GM19328 (cell line): ENCODE measurements around the gene AQP10.
"Not testable (repeated sequence)": the region's sequence is repeated elsewhere in the genome, so short reads cannot be mapped to it uniquely, and the experiment has no call there.

Source experiments
- ATAC-seq: cut with Tn5 transposase; IDR thresholded peaks from one replicate; pipeline ENCODE4 v1.9.1; 2021; ENCODE audit warnings: mild to moderate bottlenecking, moderate library complexity; ENCODE audit not compliant: unreplicated experiment

Gene AQP10

DNA sequence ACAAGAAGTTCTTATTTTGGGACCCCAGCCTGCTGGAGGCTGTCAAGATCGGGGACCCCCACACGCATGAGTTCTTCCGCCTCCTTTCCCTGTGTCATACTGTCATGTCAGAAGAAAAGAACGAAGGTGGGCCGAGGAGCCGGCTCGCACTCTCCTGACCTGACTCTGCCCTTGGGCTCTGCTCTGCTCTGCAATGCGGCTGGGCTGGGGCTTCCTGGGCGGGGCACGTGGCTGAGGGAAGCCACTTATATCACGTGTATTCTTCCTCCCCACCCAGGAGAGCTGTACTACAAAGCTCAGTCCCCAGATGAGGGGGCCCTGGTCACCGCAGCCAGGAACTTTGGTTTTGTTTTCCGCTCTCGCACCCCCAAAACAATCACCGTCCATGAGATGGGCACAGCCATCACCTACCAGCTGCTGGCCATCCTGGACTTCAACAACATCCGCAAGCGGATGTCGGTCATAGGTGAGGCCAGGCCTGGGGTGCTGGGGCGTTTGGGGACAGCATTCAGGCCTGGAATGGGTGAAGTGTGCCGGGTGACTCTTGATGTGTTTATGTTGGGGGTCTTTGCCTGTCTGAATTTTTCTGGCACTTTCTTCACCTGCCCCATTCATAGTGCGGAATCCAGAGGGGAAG, 22.1 kb downstream of the AQP10 start:
- no peak for ATAC-seq

DNA sequence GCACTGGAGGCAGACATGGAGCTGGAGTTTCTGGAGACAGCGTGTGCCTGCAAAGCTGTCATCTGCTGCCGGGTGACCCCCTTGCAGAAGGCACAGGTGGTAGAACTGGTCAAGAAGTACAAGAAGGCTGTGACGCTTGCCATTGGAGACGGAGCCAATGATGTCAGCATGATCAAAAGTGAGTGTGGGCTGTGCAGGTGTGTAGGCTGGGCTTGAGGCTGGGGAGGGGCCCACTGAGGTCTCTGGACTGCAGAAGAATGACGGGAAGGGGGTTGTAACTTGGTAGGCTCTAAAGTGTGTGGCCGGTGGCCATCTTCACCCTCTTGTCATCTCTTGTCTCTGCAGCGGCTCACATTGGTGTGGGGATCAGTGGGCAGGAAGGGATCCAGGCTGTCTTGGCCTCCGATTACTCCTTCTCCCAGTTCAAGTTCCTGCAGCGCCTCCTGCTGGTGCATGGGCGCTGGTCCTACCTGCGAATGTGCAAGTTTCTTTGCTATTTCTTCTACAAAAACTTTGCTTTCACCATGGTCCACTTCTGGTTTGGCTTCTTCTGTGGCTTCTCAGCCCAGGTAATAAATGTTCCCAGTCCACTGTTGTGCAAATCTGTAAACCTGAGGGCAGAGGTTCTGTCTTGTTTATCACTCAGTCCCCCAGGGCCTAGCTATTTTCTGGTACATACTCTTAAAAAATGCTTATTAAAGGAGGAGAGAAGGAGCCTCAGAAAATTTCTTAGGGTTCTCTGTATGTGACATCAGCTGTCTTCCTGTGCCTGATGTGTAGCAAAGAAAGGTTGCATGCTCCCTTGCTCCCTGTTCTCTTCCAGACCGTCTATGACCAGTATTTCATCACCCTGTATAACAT, 24.3 kb downstream of the AQP10 start:
- ATAC-seq = no peak

DNA sequence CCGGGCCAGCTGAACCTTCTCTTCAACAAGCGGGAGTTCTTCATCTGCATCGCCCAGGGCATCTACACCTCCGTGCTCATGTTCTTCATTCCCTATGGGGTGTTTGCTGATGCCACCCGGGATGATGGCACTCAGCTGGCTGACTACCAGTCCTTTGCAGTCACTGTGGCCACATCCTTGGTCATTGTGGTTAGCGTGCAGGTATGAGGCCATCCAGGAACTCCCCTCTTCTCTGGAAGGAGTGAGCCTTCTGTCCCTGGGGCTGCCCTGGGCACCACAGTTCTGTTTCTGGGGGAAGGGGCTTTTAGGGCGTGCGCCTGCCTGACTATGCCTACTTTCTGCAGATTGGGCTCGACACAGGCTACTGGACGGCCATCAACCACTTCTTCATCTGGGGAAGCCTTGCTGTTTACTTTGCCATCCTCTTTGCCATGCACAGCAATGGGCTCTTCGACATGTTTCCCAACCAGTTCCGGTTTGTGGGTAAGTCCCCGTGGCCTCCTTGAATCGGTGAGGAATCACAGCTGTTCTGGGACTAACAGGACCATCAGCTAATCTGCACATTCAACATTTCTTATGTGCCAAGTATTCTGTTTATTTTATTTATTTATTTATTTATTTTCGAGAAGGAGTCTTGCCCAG, 25.5 kb downstream of the AQP10 start:
- no peak for ATAC-seq

DNA sequence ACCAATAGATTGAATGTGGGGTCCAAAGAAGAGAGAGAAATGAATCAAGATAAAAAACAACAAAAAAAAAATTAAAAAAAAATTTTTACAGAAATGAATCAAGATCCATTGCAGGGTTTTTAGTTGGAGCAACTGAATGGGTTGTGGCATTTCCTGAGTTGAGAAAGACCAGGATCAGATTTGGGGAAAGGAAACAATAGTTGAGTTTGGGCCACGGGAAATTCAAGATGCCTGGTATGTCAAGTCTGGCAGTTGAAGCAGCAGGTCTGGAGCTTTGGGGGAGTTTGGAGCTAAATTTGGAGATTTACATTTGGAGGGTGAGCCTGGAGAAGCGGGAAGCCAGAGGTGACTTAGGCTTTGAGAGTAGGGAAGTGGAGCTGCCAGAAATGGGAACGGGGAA, 27.1 kb downstream of the AQP10 start:
- ATAC-seq = no peak

- ATAC-seq = no peak
Observed at GRCh38 chr1:154348429-154349076, 27.7 kb downstream of the AQP10 start.

- ATAC-seq = no peak
Observed at GRCh38 chr1:154349121-154349520, 28.2 kb downstream of the AQP10 start.

DNA sequence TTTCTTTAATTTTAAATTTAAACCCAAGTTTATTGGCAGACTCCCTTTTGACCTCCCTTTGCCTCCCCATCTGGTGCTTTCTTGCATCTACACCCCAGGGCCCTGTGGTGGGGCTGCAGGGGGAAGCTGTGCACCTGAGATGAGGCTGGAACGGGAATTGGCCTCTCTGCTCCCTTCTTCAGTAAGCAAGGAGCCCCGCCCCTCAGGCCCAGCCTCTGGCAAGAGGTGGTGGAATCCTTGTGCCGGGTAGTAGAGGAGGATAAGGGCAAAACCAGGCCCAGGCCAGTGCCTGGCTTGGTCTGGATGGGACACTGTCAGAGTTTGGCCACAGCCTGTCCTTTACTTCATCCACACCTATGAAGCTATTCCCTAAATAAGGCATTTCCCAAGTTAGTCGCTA, 29.5 kb downstream of the AQP10 start:
- ATAC-seq = no peak

- ATAC-seq = no peak
Observed at GRCh38 chr1:154351363-154352068, 30.6 kb downstream of the AQP10 start.

GRCh38 chr1:154352245-154352580, 31.3 kb downstream of the AQP10 start:
- no peak for ATAC-seq

DNA sequence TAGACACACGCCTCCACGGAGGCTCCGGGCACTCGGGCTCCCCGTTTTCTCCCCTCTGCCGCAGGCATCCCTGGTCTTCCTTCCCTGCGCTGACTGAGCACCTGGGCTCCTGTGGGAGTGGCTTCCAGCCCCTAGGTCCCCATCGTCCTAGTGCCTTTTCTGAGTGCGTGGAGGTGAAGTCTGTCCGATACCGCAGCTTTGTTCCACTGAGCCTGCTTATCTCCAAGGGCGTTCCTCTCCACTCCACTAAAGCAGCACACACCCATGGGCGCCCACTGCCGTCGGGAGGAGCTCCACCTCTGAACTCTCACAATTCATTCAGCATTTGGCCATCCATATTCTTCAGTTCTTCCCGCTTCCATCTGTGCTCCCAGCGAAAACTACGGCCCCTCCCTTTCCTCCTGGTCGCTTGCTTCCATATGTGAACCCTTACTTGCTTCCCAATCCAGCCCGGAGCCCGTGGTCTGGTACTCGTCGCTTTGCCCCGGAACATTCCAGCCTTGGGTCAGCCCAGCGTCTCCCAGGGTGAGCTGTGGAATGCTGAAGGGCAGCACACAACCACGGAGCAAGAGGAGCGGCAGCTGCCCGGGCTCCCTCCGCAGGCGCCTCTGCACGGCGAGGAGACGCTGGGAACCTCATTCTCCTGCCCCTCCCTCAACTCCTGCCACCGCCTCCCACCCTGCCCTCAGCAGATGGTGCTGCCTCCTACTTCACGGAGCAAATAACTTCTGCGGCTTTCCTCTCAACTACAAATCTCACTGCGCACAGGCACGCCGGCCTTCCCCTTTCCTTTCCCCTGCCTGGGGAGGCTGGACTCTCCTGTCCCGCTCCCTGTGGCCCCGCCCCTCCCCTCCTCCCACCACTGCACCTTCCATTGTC, 31.9 kb downstream of the AQP10 start:
- no peak for ATAC-seq

DNA sequence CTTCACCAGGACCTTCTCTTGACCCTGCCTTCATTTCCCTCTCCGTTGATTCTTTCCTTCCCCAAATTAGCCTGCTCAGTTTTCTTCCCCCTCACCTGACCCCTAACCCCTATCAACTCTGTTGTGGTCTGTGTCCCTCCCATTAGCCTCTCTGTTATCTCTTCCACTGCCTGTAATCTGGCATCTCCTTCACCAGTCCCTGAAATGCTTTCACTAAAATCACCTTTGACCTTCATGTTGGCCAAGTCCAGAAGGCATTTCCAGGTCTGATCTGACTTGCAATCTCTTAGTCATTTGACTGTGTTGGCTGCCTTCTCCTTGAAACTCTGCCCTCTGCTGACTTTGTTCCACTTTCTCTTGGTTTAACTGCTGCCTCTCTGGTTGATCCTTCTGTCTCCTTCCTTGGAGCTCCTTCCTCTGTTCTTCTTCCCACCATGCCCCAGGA, 32.6 kb downstream of the AQP10 start:
- ATAC-seq = no peak

GRCh38 chr1:154353966-154354365, 33.1 kb downstream of the AQP10 start:
- ATAC-seq = no peak

DNA sequence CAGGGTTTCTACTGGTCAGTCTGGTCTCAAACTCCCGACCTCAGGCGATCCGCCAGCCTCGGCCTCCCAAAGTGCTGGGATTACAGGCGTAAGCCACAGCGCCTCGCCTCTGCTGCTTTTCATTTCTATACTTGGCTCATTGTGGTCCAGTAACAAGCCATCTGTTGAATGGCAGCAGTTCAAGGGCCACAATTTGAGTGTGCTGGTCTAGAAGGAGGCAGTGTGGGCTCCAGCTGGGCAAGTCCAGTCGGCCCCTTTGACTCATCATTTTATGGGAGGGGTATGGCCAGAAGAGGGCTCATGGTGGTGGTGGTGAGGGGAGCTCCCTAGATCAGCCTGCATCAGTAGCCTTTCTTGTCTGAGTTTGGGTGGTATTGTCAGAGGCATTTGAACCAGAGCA, 37.6 kb downstream of the AQP10 start:
- no peak for ATAC-seq

GRCh38 chr1:154360288-154360687, 39.4 kb downstream of the AQP10 start:
- no peak for ATAC-seq

DNA sequence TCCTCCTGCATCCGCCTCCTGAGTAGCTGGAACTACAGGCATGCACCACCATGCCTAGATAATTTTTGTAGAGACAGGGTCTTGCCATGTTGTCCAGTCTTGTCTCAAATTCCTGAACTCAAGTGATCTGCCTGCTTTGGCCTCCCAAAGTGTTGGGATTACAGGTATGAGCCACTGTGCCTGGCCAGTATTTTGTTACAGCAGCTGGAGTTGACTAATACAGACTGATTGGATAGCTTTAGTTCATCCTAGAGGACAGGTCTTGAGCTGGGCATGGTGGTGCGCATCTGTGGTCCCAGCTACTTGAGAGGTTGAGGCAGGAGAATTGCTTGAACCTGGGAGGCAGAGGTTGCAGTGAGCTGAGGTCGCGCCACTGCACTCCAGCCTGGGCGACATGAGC, 40.0 kb downstream of the AQP10 start:
- ATAC-seq = not testable (repeated sequence)

- ATAC-seq = no peak
Observed at GRCh38 chr1:154361357-154361756, 40.5 kb downstream of the AQP10 start.

DNA sequence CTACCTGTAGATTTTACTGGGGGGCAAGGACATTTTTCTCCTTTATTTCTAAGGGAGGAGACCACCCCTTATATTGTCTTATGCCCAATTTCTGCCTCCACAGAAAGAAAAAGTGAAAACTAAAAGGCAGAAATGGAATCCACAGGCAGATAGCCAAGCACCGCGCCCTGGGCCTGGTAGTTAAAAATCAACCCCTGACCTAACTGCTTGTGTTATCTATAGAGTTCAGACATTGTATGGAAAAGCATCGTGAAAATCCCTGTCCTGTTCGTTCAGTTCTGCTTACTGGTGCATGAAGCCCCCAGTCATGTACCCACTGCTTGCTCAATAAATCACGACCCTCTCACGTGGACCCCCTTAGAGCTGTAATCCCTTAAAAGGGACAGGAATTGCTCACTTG, 50.5 kb downstream of the AQP10 start:
- no peak for ATAC-seq

DNA sequence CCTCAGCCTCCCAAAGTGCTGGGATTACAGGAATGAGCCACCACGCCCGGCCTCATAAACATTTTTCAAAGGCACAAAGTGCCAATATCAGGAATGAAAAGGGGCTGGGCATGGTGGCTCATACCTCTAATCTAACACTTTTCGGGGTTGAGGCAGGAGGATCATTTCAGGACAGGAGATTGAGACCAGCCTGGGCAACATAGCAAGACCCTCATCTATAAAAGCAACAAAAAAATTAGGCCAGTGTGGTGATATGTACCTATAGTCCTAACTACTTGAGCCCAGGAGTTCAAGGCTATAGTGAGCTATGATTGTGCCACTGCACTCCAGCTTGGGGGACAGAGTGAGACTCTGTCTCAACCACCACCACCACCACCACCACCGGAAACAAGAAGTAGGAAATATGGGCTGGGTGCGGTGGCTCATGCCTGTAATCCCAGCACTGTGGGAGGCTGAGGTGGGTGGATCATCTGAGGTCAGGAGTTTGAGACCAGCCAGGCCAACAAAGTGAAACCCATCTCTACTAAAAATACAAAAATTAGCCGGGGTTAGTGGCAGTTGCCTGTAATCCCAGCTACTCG, 53.0 kb downstream of the AQP10 start:
- not testable (repeated sequence) for ATAC-seq
